Measurements from ENCODE around the gene VASN. TPM values are rescaled to one million over a fixed set of nuclear protein-coding genes. Genes with fewer than 3 reads are reported as not detected.
A peak's percentile ranks its signal among the peaks of the same experiment; 100 is the strongest.

VASN gene
- total RNA-seq (82.7 TPM), polyA plus RNA-seq (ENCODE audit: insufficient read depth, low read depth, low replicate concordance) (75.7 TPM)
- long read RNA-seq, donor 1, transcript VASN-201 (2 exons, 2,806 nt) = major isoform, 30 of 30 reads
- long read RNA-seq, donor 1, partial matches to known transcripts = 0 of 30 reads
- long read RNA-seq, donor 1, other reads (novel, unspliced or antisense) = 0 of 30 reads
- long read RNA-seq, donor 2, transcript VASN-201 (2 exons, 2,806 nt) = major isoform, 25 of 25 reads
- long read RNA-seq, donor 2, partial matches to known transcripts = 0 of 25 reads
- long read RNA-seq, donor 2, other reads (novel, unspliced or antisense) = 0 of 25 reads
- long read RNA-seq, donor 3, transcript VASN-201 (2 exons, 2,806 nt) = major isoform, 46 of 46 reads
- long read RNA-seq, donor 3, partial matches to known transcripts = 0 of 46 reads
- long read RNA-seq, donor 3, other reads (novel, unspliced or antisense) = 0 of 46 reads
- long read RNA-seq, donor 4, transcript VASN-201 (2 exons, 2,806 nt) = major isoform, 43 of 43 reads
- long read RNA-seq, donor 4, partial matches to known transcripts = 0 of 43 reads
- long read RNA-seq, donor 4, other reads (novel, unspliced or antisense) = 0 of 43 reads
- long read RNA-seq, donor 5, partial matches to known transcripts = 0 of 2 reads
- long read RNA-seq, donor 5, other reads (novel, unspliced or antisense) = 0 of 2 reads
- long read RNA-seq, donor 6, transcript VASN-201 (2 exons, 2,806 nt) = major isoform, 14 of 14 reads
- long read RNA-seq, donor 6, partial matches to known transcripts = 0 of 14 reads
- long read RNA-seq, donor 6, other reads (novel, unspliced or antisense) = 0 of 14 reads
- long read RNA-seq, donor 7, transcript VASN-201 (2 exons, 2,806 nt) = major isoform, 80 of 220 reads
- long read RNA-seq, donor 7, partial matches to known transcripts = 134 of 220 reads
- long read RNA-seq, donor 7, other reads (novel, unspliced or antisense) = 6 of 220 reads
- long read RNA-seq, donor 8, transcript VASN-201 (2 exons, 2,806 nt) = major isoform, 54 of 54 reads
- long read RNA-seq, donor 8, partial matches to known transcripts = 0 of 54 reads
- long read RNA-seq, donor 8, other reads (novel, unspliced or antisense) = 0 of 54 reads
- long read RNA-seq, donor 9, transcript VASN-201 (2 exons, 2,806 nt) = major isoform, 17 of 26 reads
- long read RNA-seq, donor 9, partial matches to known transcripts = 9 of 26 reads
- long read RNA-seq, donor 9, other reads (novel, unspliced or antisense) = 0 of 26 reads
- long read RNA-seq, donor 10, transcript VASN-201 (2 exons, 2,806 nt) = major isoform, 23 of 23 reads
- long read RNA-seq, donor 10, partial matches to known transcripts = 0 of 23 reads
- long read RNA-seq, donor 10, other reads (novel, unspliced or antisense) = 0 of 23 reads

- intact Hi-C loops (cut with DNase I) = no loop called here
Observed at GRCh38 chr16:4371357-4372000, at the start of gene VASN. Gene VASN (plus strand): TSS chr16:4371848. CDS start chr16:4380878, 9,030 bp downstream.

GRCh38 chr16:4322121-4323052 is 49.3 kb upstream of the VASN start:
- Histone ChIP-seq H3K4me3 (ENCODE audit: low read length in 3 of 3) (peak overlapping the region in 1 of 3 donors; percentile 47), H3K27me3 (ENCODE audit: control insufficient read depth, insufficient read depth, low read length) (no peaks in the 10 kb centered on the region), H3K27ac (ENCODE audit: low read depth in 2 of 2, low read length in 2 of 2) (peak overlapping the region; percentile 90 to 93), H3K9me3 (ENCODE audit: control insufficient read depth in 2 of 3, insufficient read depth in 1 of 3, low read length in 3 of 3) (no peaks in the 10 kb centered on the region), H3K4me1 (ENCODE audit: control insufficient read depth in 2 of 3, insufficient read depth in 2 of 3, low read depth in 1 of 3, low read length in 3 of 3) (peaks cover 0 to 85% (median 74%) of the 10 kb centered on the region in 3 donors), H3K36me3 (ENCODE audit: control insufficient read depth in 2 of 3, insufficient read depth in 3 of 3, low read length in 3 of 3) (no peaks in the 10 kb centered on the region), H3K9ac (ENCODE audit: low read length in 3 of 3) (peak overlapping the region in 2 of 3 donors; percentile 41 to 73)
- no peak for TF ChIP-seq CTCF (IDR thresholded peaks at IDR 0.05; ENCODE audit: borderline replicate concordance, extremely low read depth, insufficient read depth)
- intact Hi-C loops (cut with DNase I) = no loop called here
- no peak for FAIRE-seq
- DNase-seq = peak in 4 of 5 donors; percentile 45 to 79 (median 67)

More at GRCh38 chr16:4371357-4372000, at the start of gene VASN:
- H3K27me3 ChIP-seq (ENCODE audit: control insufficient read depth, insufficient read depth, low read length) = no peaks in the 10 kb centered on the region
- DNase-seq = peak; percentile 86 to 96 (median 92)
- H3K9ac ChIP-seq (ENCODE audit: low read length in 3 of 3) = peak within 1 kb of the TSS; percentile 33 to 91 (median 85)
- no peak for TF ChIP-seq CTCF (IDR thresholded peaks at IDR 0.05; ENCODE audit: borderline replicate concordance, extremely low read depth, insufficient read depth)
- H3K9me3 ChIP-seq (ENCODE audit: control insufficient read depth in 2 of 3, insufficient read depth in 1 of 3, low read length in 3 of 3) = no peaks in the 10 kb centered on the region
- H3K27ac ChIP-seq (ENCODE audit: low read depth in 2 of 2, low read length in 2 of 2) = peak within 1 kb of the TSS; percentile 91 to 92
- H3K4me1 ChIP-seq (ENCODE audit: control insufficient read depth in 2 of 3, insufficient read depth in 2 of 3, low read depth in 1 of 3, low read length in 3 of 3) = peaks cover 0 to 29% (median 26%) of the 10 kb centered on the region in 3 donors
- H3K4me3 ChIP-seq (ENCODE audit: low read length in 3 of 3) = peak within 1 kb of the TSS; percentile 67 to 94 (median 83)
- no peak for FAIRE-seq
- H3K36me3 ChIP-seq (ENCODE audit: control insufficient read depth in 2 of 3, insufficient read depth in 3 of 3, low read length in 3 of 3) = no peaks in the 10 kb centered on the region
